T-helper 1 cell treated with Interleukin-12 subunit alpha and Interleukin-12 subunit beta and Interleukin-4 antibody, amounts not matched to agents 30 ng/mL and 1 ng/mL, for 36 hours (primary cell): ENCODE measurements around the gene SLAIN1. TPM values are rescaled to one million over a fixed set of nuclear protein-coding genes. Genes with fewer than 3 reads are reported as not detected.
"Not testable (repeated sequence)": the region's sequence is repeated elsewhere in the genome, so short reads cannot be mapped to it uniquely, and the experiment has no call there.

Source experiments
- intact Hi-C: fragments of 100-400 bp; cut with micrococcal nuclease; formaldehyde crosslinking; loops from one replicate; pipeline ENCODE4 v1.15.1; 2024
- total RNA-seq: library from RNA; stranded (reverse); gene quantifications from 2 replicates; pipeline ENCODE4 v1.2.3, GENCODE V29; 2022

The SLAIN1 gene
- total RNA-seq: 48.0 and 48.6 TPM in 2 replicates

- intact Hi-C loops: loop anchor here (1.0 to 10.0 kb wide), 13 partner anchors 9 to 1937 kb away; partner anchors contain the start of genes KCTD12, NDFIP2, OBI1 and POU4F1
Observed at GRCh38 chr13:77697217-77698103, at the start of gene SLAIN1. Gene SLAIN1 (plus strand): TSS chr13:77697687. CDS start chr13:77697914, 227 bp downstream.

DNA sequence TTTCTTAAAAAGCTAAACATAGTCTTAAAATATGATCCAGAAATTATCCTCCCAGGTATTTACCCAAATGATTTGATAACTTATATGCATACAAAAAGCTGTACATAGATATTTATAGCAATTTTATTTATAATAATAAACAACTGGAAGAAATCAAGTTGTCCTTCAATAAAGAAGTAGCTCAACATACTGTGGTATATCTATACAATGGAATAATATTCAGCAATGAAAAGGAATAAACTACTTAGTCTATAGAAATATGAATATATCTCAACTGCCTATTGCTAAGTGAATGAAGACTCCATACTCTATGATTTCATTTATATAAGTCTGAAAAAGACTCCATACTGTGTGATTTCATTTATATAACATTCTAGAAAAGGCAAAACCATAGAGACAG, 47.1 kb upstream of the SLAIN1 start:
- intact Hi-C loops: no loop called here

DNA sequence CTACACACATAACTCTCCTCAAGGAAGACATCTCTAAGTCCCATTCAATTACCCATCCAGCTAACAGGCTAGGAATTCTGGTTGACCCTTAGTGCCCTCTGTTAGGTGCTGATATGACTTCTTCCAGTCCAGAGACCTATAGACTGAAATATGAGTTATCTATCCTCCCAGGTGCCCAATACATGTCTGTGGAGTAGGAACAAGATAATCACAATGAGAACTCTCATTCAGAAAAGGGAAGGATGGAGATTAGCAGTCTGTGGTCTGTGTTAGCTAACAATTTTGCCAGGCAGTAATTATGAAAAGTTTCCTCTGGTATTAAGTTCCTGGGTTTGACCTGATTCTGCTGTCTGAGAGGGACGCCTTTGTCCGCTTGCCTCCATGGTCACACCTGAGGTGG, 44.2 kb upstream of the SLAIN1 start:
- intact Hi-C loops: no loop called here

GRCh38 chr13:77660016-77660415, 37.5 kb upstream of the SLAIN1 start:
- intact Hi-C loops: not testable (repeated sequence)

DNA sequence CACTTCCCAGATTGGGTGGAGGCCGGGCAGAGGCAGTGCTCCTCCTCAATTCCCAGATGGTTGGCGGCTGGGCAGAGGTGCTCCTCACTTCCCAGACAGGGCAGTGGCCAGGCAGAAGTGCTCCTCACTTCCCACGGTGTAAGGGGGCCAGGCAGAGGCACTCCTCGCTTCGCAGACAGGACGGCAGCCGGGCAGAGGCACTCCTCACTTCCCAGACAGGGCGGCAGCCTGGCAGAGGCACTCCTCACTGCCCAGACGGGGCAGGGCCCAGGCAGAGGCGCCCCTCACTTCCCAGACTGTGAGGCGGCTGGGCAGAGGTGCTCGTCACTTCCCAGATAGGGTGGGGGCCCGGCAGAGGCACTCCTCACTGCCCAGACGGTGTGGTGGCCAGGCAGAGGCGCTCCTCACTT, 36.6 kb upstream of the SLAIN1 start:
- intact Hi-C loops: no loop called here

GRCh38 chr13:77662301-77662700, 35.2 kb upstream of the SLAIN1 start:
- intact Hi-C loops: not testable (repeated sequence)

- intact Hi-C loops: not testable (repeated sequence)
Observed at GRCh38 chr13:77662831-77663230, 34.7 kb upstream of the SLAIN1 start.

GRCh38 chr13:77674852-77675251, 22.6 kb upstream of the SLAIN1 start:
- intact Hi-C loops: no loop called here

GRCh38 chr13:77678691-77679235, 18.7 kb upstream of the SLAIN1 start:
- intact Hi-C loops: no loop called here

GRCh38 chr13:77687799-77688198, 9.7 kb upstream of the SLAIN1 start:
- intact Hi-C loops: no loop called here

- intact Hi-C loops: loop anchor here (10.0 kb wide), 3 partner anchors 333 to 1793 kb away; partner anchors contain the start of gene NDFIP2
Observed at GRCh38 chr13:77691871-77692270, 5.6 kb upstream of the SLAIN1 start.

DNA sequence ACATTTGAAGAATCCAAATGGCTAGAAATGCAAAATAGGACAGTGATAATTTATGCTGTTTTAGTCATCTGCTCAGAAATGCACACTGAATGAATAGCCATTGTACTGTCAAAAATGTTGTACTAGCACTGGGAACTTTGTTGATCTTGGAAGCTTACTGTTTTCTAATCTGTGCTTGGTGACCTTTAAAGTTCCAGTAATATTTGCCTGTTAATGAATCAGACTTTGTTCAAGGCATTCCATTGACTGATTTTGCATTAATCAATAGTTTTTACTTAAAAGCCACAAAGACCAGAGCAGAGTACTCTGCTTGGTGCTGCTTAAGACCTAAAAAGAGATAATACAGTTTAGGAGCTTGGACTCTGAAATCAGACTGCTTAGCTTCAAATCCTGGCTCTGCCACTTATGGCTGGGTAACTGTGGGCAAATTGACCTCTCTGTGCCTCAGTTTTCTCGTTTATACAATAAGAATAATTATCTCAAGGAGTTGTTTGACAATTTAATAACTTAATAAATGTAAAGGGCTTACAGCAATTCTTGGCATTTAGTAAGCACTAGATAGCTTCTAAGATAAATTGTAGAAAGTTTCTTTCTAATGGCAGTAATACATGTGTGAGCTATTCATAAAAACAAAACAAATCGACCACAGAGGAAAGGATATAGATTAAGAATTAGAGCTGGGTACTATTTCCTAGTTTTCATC, 4.6 kb upstream of the SLAIN1 start:
- intact Hi-C loops: loop anchor here (10.0 kb wide), 3 partner anchors 332 to 1792 kb away; partner anchors contain the start of gene NDFIP2

DNA sequence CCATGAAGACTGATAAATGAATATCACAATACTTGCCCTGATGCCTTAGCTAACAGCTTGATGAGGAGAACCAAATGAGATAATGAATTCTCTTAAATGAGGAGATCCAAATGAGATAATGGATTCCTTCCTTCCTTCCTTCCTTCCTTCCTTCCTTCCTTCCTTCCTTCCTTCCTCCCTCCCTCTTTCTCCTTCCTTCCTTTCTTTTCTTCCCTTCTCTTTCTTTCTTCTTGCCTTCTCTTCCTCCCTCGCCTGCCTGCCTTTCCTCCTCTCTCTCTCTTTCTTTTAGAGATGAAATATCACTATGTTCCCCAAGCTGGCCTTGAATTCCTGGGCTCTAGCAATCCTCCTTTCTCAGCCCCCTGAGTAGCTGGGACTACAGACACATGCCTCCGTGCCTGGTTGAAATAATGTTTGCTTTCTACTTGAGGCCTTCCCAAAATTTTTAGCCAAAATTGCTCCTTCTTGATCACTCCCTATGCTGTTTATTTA, 4.0 kb upstream of the SLAIN1 start:
- intact Hi-C loops: loop anchor here (10.0 kb wide), 3 partner anchors 331 to 1791 kb away; partner anchors contain the start of gene NDFIP2

- intact Hi-C loops: loop anchor here (1.0 to 10.0 kb wide), 9 partner anchors 34 to 1935 kb away; partner anchors contain the start of genes KCTD12, NDFIP2 and POU4F1
Observed at GRCh38 chr13:77696006-77696878, 1.2 kb upstream of the SLAIN1 start.

GRCh38 chr13:77696879-77697216, 639 bp upstream of the SLAIN1 start:
- intact Hi-C loops: loop anchor here (1.0 to 10.0 kb wide), 13 partner anchors 9 to 1936 kb away; partner anchors contain the start of genes KCTD12, NDFIP2 and POU4F1

- intact Hi-C loops: loop anchor here (1.0 to 10.0 kb wide), 9 partner anchors 26 to 1786 kb away; partner anchors contain the start of genes FBXL3, NDFIP2, OBI1 and POU4F1
Observed at GRCh38 chr13:77698201-77699058, 943 bp downstream of the SLAIN1 start.

DNA sequence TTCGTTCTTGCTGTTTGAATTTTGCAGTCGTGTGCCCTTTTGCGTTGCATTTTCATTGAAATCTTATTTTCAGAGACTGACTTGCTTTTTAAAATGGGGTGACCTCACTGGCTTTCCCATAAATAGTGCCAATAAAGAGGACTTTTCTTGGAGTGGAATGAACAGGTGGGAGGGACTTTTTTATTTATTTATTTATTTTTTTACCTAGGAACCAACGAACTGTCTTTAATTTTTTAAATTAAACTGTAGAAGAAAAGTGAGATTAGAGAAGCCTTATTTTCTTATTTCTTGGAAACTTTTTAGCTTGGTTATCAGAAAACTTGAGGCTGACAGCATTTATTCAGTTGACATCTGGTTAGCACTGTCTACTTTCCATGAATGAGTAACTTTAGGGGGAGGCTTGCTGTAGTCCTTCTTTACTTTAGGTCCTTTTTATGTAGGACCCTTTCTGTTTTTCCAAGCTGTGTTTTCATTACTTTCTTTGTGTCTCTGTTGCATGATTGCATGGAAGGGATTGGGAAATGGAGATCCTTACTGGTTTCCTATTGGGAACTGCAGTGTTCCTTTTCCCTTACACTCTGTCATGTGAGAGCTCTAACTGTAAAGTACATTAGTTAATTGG, 1.7 kb downstream of the SLAIN1 start:
- intact Hi-C loops: loop anchor here (1.0 to 10.0 kb wide), 8 partner anchors 25 to 1786 kb away; partner anchors contain the start of genes FBXL3, NDFIP2, OBI1 and POU4F1

GRCh38 chr13:77701305-77701704, 3.8 kb downstream of the SLAIN1 start:
- intact Hi-C loops: no loop called here

- intact Hi-C loops: no loop called here
Observed at GRCh38 chr13:77702366-77702765, 4.9 kb downstream of the SLAIN1 start.
